HCT116 (cell line): ENCODE data around the gene PPEF1. TPM values are rescaled to one million over a fixed set of nuclear protein-coding genes. Genes with fewer than 3 reads are reported as not detected.

ENCODE experiments used
- ATAC-seq: fragments of 200-7000 bp; cut with Tn5 transposase; 2 replicates; pipeline ENCODE4 v1.9.1; 2020; ENCODE audit warnings: mild to moderate bottlenecking, moderate library complexity
- BruUV-seq: library from RNA; stranded (reverse); fragments of 400-500 nt; replicated peaks from 2 replicates; lab custom pipeline; 2021; lab: Mats Ljungman, UMichigan
- CTCF ChIA-PET: fragments of 300-600 bp; sonication (Branson Sonifier 250); formaldehyde crosslinking; loops from one replicate; lab custom pipeline; 2021; ENCODE audit warnings: antibody characterized with exemption; lab: Charles Lee
- POLR2A ChIA-PET: fragments of 300-600, 350-600 bp; sonication (Branson Sonifier 250); formaldehyde crosslinking; loops from one replicate; lab custom pipeline; 2021; ENCODE audit warnings: antibody characterized with exemption; lab: Charles Lee
- RAD21 ChIA-PET, 2 experiments: fragments of 300-600 bp; sonication (Branson Sonifier 250); formaldehyde crosslinking; loops; one replicate each; lab custom pipeline; 2023; ENCODE audit warnings: low total read pairs in 2 of 2; ENCODE audit not compliant: uncharacterized antibody in 2 of 2, unreplicated experiment in 2 of 2, low non-redundant PET in 1 of 2; lab: Charles Lee
- DNase-seq: peaks from one replicate; pipeline ENCODE4 v3.0.0-alpha.2; 2010; ENCODE audit warnings: low read depth, low spot score
- H2AFZ ChIP-seq: fragments of 200-600 bp; shearing (Covaris generic), sonication (generic); 2 replicates; pipeline ENCODE4 v1.6.1; 2017; ENCODE audit warnings: low read depth, mixed run types, mixed read lengths, antibody characterized with exemption, low read length; ENCODE audit not compliant: poor library complexity, severe bottlenecking
- H3K27ac ChIP-seq: 2 replicates; pipeline ENCODE4 v1.5.1; 2012; ENCODE audit warnings: low read depth, low read length
- H3K27me3 ChIP-seq: fragments of 200-600 bp; sonication (generic); 2 replicates; pipeline ENCODE4 v1.6.1; 2016; ENCODE audit warnings: mixed run types, low read length, mixed read lengths; ENCODE audit not compliant: insufficient read depth
- H3K36me3 ChIP-seq, 2 experiments: fragments of 200-500 bp in 1 of 2; fragments of 200-600 bp in 1 of 2; sonication (Bioruptor generic) in 1 of 2; sonication (generic) in 1 of 2; 2 replicates each; pipeline versions ENCODE4 v1.5.1 to v1.6.1; 2014 to 2016; ENCODE audit warnings: low read length in 2 of 2, inconsistent platforms in 1 of 2, mixed read lengths in 1 of 2, mixed run types in 1 of 2; ENCODE audit not compliant: insufficient read depth in 2 of 2, control insufficient read depth in 1 of 2
- H3K4me1 ChIP-seq, 2 experiments: fragments of 200-600 bp in 1 of 2; sonication (generic) in 1 of 2; 2 replicates each; pipeline versions ENCODE4 v1.5.1 to v1.6.1; 2012 to 2017; ENCODE audit warnings: low read length in 2 of 2, inconsistent platforms in 1 of 2, mild to moderate bottlenecking in 1 of 2, mixed read lengths in 1 of 2, mixed run types in 1 of 2, moderate library complexity in 1 of 2; ENCODE audit not compliant: insufficient read depth in 2 of 2, control insufficient read depth in 1 of 2
- H3K4me2 ChIP-seq: fragments of 200-600 bp; sonication (generic); 2 replicates; pipeline ENCODE4 v1.6.1; 2017; ENCODE audit warnings: mixed run types, low read length, mixed read lengths
- H3K4me3 ChIP-seq, 2 experiments: fragments of 200-600 bp in 1 of 2; sonication (generic) in 1 of 2; replicated peaks in 1 of 2; 2 replicates each; pipeline ENCODE4 v1.5.1; 2011 to 2016; ENCODE audit warnings: low read length in 2 of 2, control low read depth in 1 of 2, low read depth in 1 of 2, mild to moderate bottlenecking in 1 of 2, mixed read lengths in 1 of 2, mixed run types in 1 of 2
- H3K79me2 ChIP-seq: fragments of 200-600 bp; sonication (generic); 2 replicates; pipeline ENCODE4 v1.6.1; 2017; ENCODE audit warnings: mild to moderate bottlenecking, mixed run types, low read length, moderate library complexity, mixed read lengths; ENCODE audit not compliant: insufficient read depth
- H3K9ac ChIP-seq: fragments of 200-600 bp; sonication (generic); 2 replicates; pipeline ENCODE4 v1.6.1; 2016; ENCODE audit warnings: low read length, mixed read lengths
- H3K9me2 ChIP-seq: fragments of 200-600 bp; sonication (generic), shearing (Covaris generic); 2 replicates; pipeline ENCODE4 v1.6.1; 2017; ENCODE audit warnings: mixed run types, mild to moderate bottlenecking, moderate library complexity; ENCODE audit not compliant: insufficient read depth
- H3K9me3 ChIP-seq, 2 experiments: fragments of 200-500 bp in 1 of 2; fragments of 200-600 bp in 1 of 2; sonication (Bioruptor generic) in 1 of 2; sonication (generic) in 1 of 2; 2 replicates each; pipeline ENCODE4 v1.6.1; 2014 to 2017; ENCODE audit warnings: low read length in 2 of 2, mixed read lengths in 2 of 2, inconsistent platforms in 1 of 2, low read depth in 1 of 2, mild to moderate bottlenecking in 1 of 2, mixed run types in 1 of 2, moderate library complexity in 1 of 2; ENCODE audit not compliant: control insufficient read depth in 1 of 2, insufficient read depth in 1 of 2
- H4K20me1 ChIP-seq: fragments of 200-600 bp; sonication (generic), shearing (Covaris generic); 2 replicates; pipeline ENCODE4 v1.6.1; 2017; ENCODE audit warnings: mixed run types, mild to moderate bottlenecking, moderate library complexity; ENCODE audit not compliant: insufficient read depth
- CEBPB ChIP-seq: IDR thresholded peaks from 2 replicates; pipeline ENCODE4 v1.6.1; 2012; ENCODE audit warnings: low read depth
- JUND ChIP-seq: IDR thresholded peaks from 2 replicates; pipeline ENCODE4 v1.6.1; 2012
- POLR2AphosphoS5 ChIP-seq: IDR thresholded peaks from 2 replicates; pipeline ENCODE4 v1.6.1; 2011; ENCODE audit warnings: mild to moderate bottlenecking, low read depth, low read length, moderate library complexity
- SRF ChIP-seq: IDR thresholded peaks from 2 replicates; pipeline ENCODE4 v1.6.1; 2012; ENCODE audit warnings: low read depth
- TCF7L2 ChIP-seq: IDR thresholded peaks from 2 replicates; pipeline ENCODE4 v1.7.0; 2011; ENCODE audit warnings: borderline replicate concordance, inconsistent platforms; ENCODE audit not compliant: insufficient read depth, insufficient read length; ENCODE audit errors: extremely low read depth
- ZFX ChIP-seq: fragments of 450-650 bp; IDR thresholded peaks from 2 replicates; pipeline ENCODE4 v1.6.1; 2017
- ZNF274 ChIP-seq: fragments of 200-500 bp; sonication (Bioruptor generic); IDR thresholded peaks from 2 replicates; pipeline ENCODE4 v1.6.1; 2014; ENCODE audit warnings: mild to moderate bottlenecking, low read depth, low read length, inconsistent platforms
- intact Hi-C: fragments of 100-400 bp; cut with micrococcal nuclease; formaldehyde crosslinking; loops from 2 replicates; pipeline ENCODE4 v1.10.0; 2022
- total RNA-seq: library from RNA; stranded (reverse); gene quantifications from one replicate; pipeline ENCODE4 v1.2.1, GENCODE V29; 2021; ENCODE audit not compliant: unreplicated experiment
- TF ChIP-seq, protein P1 (sequence below): IDR thresholded peaks from 2 replicates; pipeline ENCODE4 v1.6.1; 2012
- TF ChIP-seq, protein P2 (sequence below), 3 experiments: fragments of 200-600 bp in 1 of 3; sonication (generic) in 1 of 3; IDR thresholded peaks in 2 of 3; conservative IDR thresholded peaks in 1 of 3; 2 replicates each; pipeline ENCODE4 v1.5.1; 2012 to 2017; ENCODE audit warnings: low read depth in 2 of 3, low read length in 2 of 3, antibody characterized with exemption in 1 of 3, borderline replicate concordance in 1 of 3, control low read depth in 1 of 3, mild to moderate bottlenecking in 1 of 3, mixed read lengths in 1 of 3, mixed run types in 1 of 3, moderate library complexity in 1 of 3; ENCODE audit not compliant: insufficient read depth in 1 of 3
- TF ChIP-seq, protein P3 (sequence below): IDR thresholded peaks from 2 replicates; pipeline ENCODE4 v1.6.1; 2012; ENCODE audit warnings: low read depth

PPEF1 gene
- total RNA-seq, 1 experiment from 2014 or later: not detected

DNA sequence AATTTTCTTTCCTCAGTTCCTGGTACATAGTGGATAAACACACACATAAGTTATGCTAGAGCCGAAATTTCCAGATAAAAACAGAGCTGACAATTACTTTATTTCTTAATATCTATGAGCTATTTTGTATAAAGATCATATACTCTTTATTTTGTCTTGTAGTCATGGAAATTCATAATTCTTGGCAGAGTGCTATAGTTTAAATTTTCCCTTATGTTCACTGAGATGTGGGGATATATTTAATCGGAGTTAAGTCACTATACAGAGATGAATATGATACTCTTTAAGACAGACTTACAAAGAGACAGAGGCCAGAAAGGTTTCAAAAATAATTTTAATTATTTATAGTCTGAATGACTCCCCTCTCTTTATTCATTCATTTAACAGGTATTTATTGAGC is 89.7 kb downstream of the PPEF1 start:
- no TSS peak for BruUV-seq
- Histone ChIP-seq H3K9ac (no peak overlapping the region), H3K27me3 (no peaks in the 10 kb centered on the region), H3K4me1 (peaks cover 3 to 4% of the 10 kb centered on the region in 2 experiments; a peak in 2 of 4 replicates), H3K4me3 (no peak overlapping the region), H4K20me1 (no peaks in the 10 kb centered on the region), H3K27ac (no peak overlapping the region), H2AFZ (no peak overlapping the region), H3K4me2 (no peak overlapping the region), H3K9me3 (no peaks in the 10 kb centered on the region), H3K36me3 (no peaks in the 10 kb centered on the region), H3K79me2 (no peaks in the 10 kb centered on the region), H3K9me2 (no peaks in the 10 kb centered on the region)
- CTCF ChIA-PET: no interaction called here
- no peak for DNase-seq
- TF ChIP-seq, protein P1, sequence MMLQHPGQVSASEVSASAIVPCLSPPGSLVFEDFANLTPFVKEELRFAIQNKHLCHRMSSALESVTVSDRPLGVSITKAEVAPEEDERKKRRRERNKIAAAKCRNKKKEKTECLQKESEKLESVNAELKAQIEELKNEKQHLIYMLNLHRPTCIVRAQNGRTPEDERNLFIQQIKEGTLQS: no peak
- TF ChIP-seq TCF7L2: no peak
- TF ChIP-seq, protein P2, sequence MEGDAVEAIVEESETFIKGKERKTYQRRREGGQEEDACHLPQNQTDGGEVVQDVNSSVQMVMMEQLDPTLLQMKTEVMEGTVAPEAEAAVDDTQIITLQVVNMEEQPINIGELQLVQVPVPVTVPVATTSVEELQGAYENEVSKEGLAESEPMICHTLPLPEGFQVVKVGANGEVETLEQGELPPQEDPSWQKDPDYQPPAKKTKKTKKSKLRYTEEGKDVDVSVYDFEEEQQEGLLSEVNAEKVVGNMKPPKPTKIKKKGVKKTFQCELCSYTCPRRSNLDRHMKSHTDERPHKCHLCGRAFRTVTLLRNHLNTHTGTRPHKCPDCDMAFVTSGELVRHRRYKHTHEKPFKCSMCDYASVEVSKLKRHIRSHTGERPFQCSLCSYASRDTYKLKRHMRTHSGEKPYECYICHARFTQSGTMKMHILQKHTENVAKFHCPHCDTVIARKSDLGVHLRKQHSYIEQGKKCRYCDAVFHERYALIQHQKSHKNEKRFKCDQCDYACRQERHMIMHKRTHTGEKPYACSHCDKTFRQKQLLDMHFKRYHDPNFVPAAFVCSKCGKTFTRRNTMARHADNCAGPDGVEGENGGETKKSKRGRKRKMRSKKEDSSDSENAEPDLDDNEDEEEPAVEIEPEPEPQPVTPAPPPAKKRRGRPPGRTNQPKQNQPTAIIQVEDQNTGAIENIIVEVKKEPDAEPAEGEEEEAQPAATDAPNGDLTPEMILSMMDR (IDR thresholded peaks at IDR 0.05 in 2 of 3, conservative IDR thresholded peaks at IDR 0.05 in 1 of 3; ENCODE audit: borderline replicate concordance in 1 of 3, insufficient read depth in 1 of 3, low read depth in 2 of 3, low read length in 2 of 3): no peak
- TF ChIP-seq JUND: no peak
- TF ChIP-seq ZNF274: no peak
- TF ChIP-seq, protein P3, sequence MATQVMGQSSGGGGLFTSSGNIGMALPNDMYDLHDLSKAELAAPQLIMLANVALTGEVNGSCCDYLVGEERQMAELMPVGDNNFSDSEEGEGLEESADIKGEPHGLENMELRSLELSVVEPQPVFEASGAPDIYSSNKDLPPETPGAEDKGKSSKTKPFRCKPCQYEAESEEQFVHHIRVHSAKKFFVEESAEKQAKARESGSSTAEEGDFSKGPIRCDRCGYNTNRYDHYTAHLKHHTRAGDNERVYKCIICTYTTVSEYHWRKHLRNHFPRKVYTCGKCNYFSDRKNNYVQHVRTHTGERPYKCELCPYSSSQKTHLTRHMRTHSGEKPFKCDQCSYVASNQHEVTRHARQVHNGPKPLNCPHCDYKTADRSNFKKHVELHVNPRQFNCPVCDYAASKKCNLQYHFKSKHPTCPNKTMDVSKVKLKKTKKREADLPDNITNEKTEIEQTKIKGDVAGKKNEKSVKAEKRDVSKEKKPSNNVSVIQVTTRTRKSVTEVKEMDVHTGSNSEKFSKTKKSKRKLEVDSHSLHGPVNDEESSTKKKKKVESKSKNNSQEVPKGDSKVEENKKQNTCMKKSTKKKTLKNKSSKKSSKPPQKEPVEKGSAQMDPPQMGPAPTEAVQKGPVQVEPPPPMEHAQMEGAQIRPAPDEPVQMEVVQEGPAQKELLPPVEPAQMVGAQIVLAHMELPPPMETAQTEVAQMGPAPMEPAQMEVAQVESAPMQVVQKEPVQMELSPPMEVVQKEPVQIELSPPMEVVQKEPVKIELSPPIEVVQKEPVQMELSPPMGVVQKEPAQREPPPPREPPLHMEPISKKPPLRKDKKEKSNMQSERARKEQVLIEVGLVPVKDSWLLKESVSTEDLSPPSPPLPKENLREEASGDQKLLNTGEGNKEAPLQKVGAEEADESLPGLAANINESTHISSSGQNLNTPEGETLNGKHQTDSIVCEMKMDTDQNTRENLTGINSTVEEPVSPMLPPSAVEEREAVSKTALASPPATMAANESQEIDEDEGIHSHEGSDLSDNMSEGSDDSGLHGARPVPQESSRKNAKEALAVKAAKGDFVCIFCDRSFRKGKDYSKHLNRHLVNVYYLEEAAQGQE: no peak
- no peak for TF ChIP-seq SRF
- no peak for TF ChIP-seq POLR2AphosphoS5
- TF ChIP-seq CEBPB: no peak
- no peak for TF ChIP-seq ZFX
- ATAC-seq: no peak
- intact Hi-C loops: no loop called here
- POLR2A ChIA-PET: no interaction called here
- RAD21 ChIA-PET: no interaction called here
